GM10847 (cell line): ENCODE measurements around the gene FBXO15.

Experiments
- POLR2A ChIP-seq: IDR thresholded peaks from 2 replicates; pipeline ENCODE4 v1.6.1; 2011; ENCODE audit not compliant: insufficient read length; ENCODE audit errors: extremely low read depth

FBXO15 gene

DNA sequence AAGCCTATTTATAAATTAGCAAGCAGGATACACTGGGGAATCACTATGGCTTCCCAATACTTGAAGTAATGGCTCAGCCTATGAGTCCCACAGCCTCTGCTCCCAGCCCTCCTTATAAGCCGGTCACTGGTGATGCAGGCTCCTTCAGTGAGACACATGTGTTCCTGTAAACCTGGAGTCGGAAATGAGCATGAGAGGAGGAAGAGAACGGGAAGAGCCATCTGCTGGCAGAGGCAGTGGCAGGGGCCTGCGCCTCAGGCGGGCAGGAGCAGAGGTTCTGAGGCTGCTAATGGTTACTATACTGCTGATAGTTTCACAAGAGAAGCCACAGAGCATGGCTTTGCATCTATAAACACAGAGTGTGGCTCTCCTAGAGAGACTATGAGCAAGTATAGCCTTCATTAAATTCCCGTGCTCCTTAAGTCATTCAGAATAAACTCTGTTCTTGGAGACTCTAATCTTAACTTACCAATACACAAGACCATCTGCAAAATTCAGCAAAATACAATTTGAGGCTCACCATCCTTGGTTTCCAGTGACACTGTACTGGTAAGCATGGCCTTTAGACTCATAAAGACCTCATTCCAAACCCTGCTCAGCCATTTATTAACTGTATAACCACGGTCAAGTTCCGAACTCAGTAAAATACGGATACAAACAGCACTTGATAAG, 63.3 kb downstream of the FBXO15 start:
- no peak for TF ChIP-seq POLR2A

- no peak for TF ChIP-seq POLR2A
Observed at GRCh38 chr18:74083557-74083952, 64.1 kb downstream of the FBXO15 start.

- no peak for TF ChIP-seq POLR2A
Observed at GRCh38 chr18:74082742-74083556, 64.7 kb downstream of the FBXO15 start.

DNA sequence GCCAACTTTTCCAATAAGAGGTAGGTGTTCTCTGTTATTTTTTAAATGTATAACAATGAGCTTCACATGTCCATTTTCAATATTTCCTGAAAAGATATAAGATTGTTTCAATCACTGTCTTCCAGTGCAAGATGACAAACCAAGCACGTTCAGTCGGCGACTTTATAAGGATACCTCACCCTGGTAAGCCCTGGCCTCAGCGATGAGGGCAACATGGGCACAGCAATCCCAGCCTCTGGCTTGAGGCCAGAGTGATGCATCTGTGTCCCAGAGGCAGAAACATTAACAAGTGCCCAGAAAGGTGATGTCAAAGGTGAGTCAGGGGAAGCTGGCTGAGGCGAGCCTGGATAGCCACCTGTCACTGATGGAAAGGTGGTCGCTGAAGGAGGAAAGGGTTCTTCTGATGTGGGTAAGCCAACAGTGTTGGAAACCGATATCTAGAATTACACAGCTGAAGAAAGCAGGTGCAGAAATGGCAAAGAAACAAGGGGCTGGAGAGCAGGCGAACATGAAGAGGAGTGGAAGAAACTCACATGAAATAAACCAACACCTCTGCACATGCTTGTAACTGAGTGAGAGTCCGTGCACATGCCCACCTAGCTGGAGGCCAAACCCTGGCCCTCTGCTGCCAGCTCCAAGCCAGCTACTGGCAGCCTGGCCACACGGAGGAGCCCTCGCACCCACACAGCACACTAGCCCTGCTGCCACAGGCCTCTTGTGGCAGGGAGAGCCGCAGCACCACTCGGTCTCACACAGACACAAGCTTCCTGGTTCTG, 65.5 kb downstream of the FBXO15 start:
- no peak for TF ChIP-seq POLR2A

DNA sequence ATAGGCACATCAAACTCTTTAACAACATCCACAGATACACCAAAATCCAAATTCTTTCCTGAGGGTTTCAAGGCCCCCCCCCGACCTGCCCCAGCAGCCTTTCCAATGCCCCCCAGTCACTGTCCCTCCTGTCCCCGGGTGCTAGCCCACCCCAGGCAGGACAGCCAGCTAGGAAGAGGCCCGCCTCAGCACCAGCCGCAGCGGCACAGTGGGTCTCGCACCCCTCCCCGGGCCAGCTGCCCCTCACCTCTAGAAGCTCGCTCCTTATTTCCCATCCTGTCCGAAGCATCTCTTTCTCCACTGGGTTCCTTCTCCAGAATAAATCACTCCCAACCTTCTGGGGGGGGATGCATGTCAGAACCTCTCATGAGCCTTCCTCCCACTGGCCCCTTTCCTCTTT, 69.4 kb downstream of the FBXO15 start:
- no peak for TF ChIP-seq POLR2A

DNA sequence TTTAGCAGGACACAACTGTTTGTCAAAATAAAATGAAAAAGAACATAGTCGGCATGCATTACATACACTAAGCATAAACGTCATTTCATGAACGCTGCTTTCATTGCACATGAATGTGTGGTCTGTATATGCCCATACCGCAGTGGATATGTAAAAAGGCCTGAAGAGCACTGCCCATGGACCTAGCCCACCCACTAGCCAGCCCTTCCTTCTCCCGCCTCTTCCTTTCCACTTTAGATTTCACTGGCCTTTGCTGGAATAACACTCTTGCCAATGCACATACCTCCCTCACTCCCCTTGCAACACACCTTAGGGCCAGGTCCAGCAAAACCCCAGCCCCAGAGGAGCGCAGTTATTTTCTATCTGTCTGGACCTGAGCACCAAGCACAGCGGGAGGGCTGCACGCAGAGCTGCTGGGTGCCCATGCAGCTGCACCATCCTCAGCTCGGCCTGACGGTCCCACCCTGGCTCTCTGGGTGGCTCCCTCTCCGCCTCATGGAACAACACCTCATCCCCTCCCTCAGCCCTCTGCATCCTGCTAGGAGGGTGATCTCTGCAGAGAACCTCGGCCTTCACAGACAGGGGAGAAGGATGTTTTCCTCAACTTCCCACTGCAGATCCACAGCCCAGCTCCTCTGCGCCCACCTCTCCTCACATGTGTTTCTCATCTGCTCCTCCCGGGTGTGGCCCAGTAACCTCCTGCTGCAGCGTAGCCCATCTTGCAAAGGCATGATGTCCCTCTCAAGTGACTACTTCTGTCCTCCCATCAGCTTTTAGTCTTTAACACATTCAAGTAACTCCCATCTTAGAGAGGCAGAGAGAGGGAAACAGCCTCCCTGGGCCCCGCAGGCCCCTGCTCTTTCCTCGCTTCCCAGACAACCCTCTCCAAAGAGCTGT, 72.7 kb downstream of the FBXO15 start:
- no peak for TF ChIP-seq POLR2A

- no peak for TF ChIP-seq POLR2A
Observed at GRCh38 chr18:74073957-74074667, 73.5 kb downstream of the FBXO15 start.

GRCh38 chr18:74069178-74070050, 78.2 kb downstream of the FBXO15 start:
- TF ChIP-seq POLR2A = no peak

GRCh38 chr18:74068296-74068695, 79.3 kb downstream of the FBXO15 start:
- TF ChIP-seq POLR2A = no peak

- no peak for TF ChIP-seq POLR2A
Observed at GRCh38 chr18:74066018-74066417, 81.6 kb downstream of the FBXO15 start.

GRCh38 chr18:74065366-74065765, 82.3 kb downstream of the FBXO15 start:
- no peak for TF ChIP-seq POLR2A

DNA sequence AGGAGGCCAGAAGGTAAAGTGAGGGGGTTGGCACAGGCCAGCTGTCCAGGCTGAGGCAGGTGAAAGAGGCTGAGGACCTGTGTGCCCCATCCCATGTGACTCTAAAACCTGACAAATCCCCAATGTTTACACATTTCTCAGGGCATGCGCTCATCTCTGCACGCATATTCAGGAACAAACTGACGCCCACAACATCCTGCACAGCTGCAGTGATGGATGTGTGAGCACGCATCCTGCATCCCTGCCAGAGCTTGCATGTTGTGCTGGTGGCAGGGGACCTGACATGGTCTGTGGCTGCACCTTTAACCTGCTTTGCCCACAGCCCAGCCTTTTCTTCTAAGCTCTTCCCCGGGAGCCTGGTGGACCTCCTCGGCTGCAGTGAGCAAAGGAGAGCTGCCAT, 83.1 kb downstream of the FBXO15 start:
- no peak for TF ChIP-seq POLR2A

DNA sequence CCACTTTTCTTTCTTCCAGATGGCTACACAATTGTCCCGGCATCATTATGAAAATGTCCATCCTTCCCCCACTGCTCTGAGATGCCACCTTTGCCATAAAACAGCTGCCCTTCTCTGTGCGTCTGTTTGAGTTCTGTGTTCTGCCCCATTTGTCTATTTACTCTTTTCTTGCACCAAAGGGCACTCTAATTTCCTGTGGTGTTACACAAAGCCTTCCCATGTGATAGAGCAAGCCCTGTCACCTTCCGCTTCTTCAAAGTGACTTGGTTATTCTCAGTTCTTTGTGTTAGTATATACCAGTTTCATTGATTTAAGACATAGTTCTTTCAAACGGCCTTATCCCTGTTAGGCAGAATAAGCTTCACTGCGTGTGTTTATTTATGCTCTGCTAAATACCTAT, 84.1 kb downstream of the FBXO15 start:
- no peak for TF ChIP-seq POLR2A
